Pulmonary artery endothelial cell (primary cell): ENCODE data around the gene CDYL2. TPM values are rescaled to one million over a fixed set of nuclear protein-coding genes. Genes with fewer than 3 reads are reported as not detected.

Experiments
- DNase-seq: peaks from one replicate; pipeline ENCODE4 v3.0.0-alpha.2; 2011; ENCODE audit warnings: low read depth, low spot score
- total RNA-seq: library from RNA; depleted of rRNA; stranded (reverse); fragments of >200 nt; gene quantifications from 2 replicates; pipeline ENCODE4 v1.2.3, GENCODE V29; 2014

CDYL2 gene
- total RNA-seq, 1 donor from 2014 or later = 32.3 TPM

DNA sequence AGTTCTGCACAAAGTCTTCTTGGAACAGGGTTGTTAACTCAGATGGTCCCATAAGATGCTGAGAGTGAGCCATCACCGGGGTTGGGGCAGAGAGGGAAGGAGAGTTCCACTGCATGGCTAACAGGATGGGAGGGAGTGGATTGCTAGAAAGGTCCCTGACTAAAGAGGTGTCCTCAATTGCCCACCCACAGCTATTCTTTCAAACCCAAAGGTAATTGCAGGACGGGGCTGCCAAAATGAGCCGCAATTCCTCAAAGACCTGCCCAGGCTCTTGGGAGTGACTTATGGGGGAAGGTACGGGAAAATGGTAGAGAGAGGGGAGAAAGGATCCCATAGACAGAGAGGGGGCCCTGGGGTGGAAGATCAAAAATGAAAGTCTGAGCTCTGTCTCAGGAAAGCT lies 203.2 kb downstream of the CDYL2 start:
- DNase-seq = no peak

DNA sequence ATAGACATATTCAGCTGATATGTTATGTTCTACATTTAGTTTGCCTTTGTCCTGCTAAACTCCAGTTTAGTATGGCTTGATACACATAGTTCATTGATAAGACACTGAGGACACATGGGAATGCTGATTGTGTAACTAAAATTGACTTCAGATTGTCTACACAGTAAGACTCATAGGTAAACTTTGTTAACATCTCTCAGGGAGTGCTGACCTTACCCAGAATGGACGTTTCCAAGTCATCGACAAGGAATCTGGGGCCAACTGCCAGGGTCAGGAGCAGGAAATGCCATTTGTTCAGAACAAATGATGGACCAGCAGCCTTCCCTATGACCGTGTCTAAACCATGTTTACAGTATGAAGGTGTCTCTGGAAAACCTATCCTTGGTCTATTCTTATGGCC lies 204.9 kb downstream of the CDYL2 start:
- no peak for DNase-seq

DNA sequence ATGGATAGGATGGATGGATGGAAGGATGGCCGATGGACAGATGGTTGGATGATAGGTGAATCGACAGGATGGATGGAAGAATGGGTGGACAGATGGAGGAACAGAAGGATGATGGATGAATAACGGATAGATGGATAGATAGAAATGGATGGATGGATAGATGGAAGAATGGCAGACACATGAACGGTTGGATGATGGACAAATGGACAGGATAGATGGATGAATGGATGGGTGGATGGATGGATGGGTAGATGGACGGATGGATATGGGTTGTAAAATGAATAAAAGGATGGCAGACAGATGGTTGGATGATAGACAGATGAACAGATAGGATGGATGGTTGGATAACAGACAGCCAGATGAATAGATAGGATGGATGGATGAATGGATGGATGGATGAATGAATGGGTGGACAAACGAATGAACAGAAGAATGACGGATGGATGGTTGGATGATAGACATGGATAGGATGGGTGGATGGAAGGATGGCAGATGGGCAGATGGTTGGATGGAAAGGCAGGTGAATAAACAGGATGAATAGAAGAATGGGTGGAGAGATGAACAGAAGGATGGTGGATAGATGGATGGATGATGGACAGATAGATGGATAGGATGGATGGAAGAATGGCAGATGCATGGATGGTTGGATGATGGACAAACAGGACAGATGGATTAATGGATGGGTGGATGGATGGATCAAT lies 207.7 kb downstream of the CDYL2 start:
- no peak for DNase-seq

DNA sequence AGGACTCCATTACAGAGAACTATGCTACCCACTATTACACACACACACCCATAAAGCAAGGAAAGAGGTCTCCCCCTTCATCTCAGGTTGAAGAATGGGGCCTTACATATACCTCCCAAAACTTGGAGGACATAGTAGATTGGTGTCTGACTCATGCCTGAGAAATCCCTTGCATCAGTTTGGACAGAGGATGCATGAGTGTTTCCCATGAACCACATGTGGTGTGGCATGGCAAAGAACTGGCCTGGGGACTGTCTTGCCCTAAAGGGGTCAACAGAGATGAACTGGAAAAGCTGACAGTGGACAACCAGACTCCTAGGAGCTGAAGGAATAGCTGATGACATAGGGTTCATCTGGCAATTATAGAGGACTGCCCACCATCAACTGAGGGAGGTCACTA lies 209.6 kb downstream of the CDYL2 start:
- DNase-seq = no peak

DNA sequence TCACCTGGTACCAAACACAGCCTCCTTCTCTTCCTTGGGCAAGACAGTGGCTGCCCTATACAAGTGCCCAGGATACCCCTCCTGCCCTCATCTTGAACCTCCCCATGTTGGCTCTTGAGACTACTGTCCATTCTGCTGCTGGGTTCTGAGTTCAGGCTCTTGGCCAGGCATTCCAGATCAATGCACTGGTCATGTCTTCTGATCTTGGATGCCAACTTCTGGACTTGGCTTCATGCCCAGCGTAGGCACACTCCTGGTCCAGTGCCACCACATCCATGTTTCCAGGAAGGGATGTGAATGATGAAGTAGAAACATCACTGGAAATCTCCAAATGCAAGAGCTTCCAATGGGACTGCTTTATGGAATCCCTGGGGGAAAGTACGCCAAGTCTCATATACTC lies 212.1 kb downstream of the CDYL2 start:
- DNase-seq = no peak

DNA sequence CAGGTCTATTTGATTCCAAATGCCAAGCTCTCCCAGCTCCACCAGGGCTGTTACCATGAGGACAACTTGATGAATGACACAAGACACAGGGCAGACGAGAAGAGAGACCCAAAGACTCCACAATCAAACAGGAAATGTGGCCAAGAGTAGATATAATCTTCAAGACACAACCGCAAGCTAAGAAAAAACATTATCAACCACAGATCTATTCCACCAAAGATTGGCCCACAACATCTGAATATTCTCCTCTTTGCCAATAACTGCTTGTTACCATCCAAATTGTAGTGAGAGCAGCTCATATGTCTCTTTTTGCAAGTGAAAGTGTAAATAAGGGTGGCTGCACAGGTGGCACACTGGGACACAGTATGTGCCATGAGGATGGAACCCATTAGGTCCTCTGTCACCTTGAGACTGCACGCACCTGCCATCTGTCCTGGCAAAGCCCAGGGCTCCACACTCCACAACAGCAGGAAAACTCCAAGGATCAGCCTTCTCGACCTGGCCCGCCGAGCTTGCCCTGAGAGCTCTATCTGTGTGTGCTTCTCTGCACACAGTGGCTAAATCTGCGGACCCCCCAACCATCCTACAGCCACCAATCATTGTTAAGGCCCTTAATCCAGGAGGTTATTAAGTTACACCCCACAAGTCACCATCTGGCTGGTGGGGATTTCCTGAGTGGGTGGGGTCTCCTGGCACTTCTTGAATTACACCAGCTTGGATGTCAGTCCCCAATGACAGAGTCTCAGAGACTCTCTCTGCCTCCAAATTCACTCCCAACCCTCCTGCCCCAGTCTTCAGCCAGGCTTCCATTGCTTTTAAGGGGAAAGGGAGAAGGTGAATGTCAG lies 213.1 kb downstream of the CDYL2 start:
- no peak for DNase-seq

DNA sequence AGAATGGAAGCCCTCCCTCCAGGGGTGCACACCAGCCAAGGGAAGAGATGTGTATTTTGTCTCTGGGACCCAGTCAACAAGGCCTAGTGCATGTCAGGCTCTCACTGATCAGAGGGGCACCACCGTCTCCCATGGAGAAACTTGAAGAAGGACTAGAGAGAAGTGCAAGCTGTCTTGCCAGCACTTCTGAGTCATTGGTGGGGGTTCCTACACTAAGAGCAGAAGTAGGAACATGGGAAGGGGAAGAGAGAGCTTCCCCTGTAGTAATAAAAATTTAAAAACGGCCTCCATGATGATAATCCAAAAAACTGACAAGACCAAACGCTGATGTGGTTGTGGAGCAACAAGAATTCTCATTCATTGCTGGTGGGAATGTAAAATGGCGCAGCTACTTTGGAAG lies 217.3 kb downstream of the CDYL2 start:
- no peak for DNase-seq

DNA sequence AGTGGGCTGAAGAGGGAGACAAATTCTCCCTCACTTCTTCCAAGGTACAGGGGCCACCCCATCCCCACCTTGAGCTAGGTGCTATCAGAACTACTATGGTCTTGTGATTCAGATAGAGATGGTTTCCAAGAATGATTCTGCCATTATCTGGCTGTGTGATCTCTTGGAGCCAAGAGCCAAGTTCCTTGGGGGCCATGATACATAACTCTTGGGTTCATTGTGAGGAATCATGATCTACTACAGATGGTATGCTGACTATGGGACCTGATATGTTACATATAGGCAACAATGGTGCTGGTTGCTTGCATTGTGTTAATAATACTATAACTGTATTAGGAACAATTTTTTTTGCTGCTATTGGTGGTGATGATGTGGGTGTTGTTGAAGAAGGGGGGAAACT lies 217.9 kb downstream of the CDYL2 start:
- no peak for DNase-seq

DNA sequence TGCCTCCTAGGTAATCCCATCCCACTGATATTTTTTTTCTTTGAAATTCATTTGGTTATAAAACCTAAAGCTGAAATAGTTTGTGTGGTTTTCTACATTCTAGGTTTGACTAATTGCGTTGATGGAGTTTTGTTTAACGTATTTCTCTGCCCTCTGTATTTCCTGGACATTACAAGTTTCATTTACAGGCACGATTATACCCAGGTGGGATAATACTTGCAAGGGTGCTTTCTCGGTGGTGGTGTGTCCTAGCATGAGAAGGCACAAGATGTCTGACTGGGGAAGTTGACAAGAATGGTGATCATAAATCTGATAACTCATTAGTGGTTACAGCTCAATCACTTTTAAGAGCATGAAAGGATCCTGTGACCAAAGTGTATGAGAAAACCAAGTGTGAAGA lies 218.6 kb downstream of the CDYL2 start:
- DNase-seq = no peak

DNA sequence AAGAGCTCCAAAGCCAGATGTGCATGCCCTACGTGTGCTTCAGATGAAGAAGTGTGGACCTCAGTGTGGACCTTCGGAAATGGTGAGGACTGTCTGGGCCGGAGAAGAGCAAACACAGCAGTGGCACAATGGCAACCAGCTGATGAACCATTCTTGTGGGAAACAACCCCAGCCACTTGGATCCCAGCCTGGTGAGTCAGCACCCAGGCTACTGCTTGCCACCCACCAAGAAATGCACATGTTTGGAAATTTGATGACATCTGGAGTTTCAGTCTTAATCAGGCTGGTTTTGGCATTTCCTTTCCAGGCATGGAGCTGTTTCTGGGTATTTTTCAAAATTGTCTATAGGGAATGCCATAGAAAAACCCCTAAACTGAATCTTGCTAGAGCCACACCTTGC lies 220.9 kb downstream of the CDYL2 start:
- no peak for DNase-seq

DNA sequence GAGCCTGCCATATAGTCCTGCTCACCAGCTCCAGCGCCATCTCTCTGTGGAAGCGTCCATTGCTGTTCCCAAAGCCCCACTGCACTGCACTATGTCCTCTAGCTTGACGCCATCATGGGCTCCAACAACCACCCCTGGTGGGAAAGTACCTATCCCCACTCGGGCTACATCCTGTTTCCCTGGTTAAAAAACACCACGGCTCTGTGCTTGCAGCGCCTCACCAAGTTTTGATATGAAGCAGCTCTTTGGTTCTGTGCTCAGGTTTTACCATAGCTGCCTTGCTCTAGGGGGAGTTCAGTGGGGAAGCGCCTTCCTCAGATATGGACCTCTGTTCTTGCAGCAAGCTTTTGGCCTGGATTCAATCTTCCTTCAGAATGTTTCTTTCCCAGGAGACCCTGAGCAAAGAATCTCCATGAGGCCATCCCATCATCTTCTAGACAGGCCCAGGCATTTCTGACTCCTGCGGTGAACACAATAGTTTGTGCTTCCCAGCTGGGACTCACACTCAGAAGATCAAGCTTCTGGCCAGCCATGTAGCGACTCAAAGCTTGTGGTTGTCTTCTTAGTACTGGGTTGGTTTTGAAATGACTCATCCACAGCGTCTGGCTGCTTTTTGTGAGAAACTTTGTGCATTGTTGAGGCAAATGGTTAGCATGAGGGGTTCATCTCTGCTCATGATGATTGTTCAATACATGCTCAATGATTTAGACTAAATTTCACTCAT lies 224.1 kb downstream of the CDYL2 start:
- no peak for DNase-seq

DNA sequence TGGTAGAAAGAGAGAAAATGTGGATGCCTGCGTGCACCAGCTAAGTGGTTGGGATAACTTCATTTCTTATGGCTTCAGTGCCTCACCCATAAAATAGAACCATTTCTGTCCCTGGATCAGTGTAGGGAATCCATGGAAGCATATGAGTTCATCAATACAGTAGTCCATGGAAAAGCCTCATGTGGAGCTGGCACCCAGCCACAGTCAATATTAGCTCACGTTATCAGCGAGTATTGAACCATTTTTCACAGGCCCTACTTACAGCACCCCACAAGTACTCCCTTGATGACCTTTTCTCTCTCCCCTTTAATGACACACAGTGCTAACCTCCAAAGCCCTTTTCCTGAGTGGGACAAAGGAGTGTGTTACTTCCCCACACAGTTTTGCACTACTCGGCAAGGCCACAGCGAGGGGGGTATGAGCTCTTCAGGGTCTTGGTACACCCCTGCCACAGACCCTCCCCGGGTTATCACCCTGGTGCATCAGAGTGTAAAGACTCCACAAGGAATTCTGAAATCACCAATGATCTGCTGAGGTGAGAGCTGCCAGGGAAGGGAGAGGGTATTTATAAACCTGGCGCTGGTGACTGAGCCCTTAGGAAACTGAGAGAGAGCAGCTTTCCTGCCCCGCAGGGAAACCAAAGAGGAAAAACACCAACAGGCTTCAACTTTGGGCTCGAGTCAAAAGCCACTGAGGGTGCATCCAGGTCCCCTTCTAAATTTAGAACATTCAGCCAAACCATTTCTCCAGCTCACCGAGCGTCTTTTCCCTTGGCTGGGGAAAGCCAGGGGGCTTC lies 226.7 kb downstream of the CDYL2 start:
- no peak for DNase-seq

DNA sequence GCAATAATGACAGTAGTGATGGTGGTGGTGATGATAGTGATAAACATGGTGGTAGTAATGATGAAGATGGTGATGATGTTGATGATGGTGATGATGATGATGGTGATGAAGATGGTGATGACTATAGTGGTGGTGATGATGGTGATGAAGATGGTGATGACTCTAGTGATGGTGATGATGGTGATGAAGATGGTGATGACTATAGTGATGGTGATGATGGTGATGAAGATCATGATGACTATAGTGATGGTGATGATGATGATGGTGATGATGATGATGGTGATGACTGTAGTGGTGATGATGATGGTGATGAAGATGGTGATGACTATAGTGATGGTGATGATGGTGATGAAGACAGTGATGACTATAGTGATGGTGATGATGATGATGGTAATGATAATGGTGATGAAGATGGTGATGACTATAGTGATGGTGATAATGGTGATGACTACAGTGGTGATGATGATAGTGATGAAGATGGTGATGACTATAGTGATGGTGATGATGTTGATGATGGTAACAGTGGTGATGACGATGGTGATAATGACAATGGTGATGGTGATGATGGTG lies 228.0 kb downstream of the CDYL2 start:
- no peak for DNase-seq

DNA sequence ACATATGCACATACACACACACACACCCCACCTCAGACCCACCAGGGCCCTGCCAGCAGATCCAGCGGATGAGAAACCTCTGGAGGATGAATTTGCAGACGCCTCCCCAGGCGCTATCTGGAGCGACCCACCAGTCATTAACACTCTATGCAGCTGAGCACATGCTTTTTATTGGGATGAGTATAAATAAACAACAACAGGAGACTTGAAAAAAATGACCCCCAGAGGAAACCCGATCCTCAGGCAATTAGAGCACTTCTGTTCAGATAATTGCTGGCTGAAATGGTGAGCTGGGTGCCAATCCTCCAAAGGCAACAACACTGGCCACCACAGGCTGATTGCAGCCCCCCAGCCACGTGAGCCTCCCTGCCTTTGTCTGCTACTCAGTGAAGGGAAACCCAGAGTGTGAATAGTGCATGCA lies 230.7 kb downstream of the CDYL2 start:
- DNase-seq = no peak

DNA sequence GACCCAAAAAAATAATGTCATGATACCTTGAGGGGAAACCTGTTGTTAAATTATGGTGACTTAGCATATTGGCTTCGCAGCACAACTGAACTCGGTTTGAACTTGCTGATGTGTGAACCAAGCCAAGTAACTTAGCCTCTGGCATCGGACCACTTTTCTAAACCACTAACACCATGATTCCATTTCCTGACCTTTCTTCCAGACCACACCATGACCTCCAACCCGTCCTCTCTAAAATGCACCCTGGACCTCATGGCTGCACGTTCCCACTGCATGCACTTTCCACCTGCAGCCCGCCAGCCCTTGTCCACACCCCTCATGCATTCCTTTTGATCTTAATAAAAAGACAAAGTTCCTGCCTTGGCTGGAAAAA lies 234.3 kb downstream of the CDYL2 start:
- no peak for DNase-seq

DNA sequence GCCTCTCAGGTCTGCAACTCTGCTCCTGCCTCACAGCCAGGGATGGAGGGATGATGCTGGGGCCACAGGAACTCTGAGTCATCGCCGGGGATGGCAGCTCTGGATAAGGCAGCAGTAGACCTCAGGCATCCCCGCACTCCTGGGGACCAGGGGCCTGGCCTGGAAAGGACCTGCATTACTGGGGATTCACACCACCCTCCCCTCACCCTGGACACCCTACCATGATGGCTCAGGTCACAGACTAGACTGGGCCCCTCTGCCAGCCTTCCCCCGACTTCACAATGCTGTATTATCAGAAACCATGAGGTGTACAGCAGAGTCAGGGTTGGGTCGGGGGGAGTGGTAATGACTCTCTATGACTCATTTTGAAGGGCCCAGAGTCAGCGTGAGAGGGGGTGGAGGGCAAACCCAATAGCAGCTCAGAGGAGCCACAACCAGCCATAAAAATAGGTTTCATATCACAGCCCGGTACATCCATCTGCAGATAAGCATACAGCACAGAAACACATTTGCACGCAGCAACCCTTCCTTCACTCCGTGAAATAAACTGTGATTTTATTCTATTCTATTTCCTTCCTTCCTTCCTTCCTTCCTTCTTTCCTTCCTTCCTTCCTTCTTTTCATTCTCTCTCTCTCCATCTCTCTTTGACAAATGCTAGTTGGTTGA lies 234.8 kb downstream of the CDYL2 start:
- DNase-seq = no peak

DNA sequence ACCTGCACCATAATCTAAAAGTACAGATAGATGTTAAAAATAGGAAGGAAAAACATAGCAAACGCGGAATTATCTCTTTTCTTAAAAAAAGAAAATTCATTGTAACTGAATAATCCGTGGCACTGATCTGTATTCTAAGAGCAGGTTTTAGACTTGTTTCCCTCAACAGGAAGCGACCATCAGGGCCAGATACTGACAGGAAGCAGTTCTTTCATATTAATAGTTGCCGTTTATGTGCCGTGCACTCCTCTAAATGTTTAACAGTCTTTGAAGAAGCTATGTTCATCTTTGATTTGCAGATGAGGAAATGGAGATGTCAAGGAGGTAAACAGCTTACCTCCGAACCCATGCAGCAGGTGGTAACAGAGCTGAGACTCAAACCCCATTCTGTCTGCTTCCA lies 240.0 kb downstream of the CDYL2 start:
- DNase-seq = no peak

DNA sequence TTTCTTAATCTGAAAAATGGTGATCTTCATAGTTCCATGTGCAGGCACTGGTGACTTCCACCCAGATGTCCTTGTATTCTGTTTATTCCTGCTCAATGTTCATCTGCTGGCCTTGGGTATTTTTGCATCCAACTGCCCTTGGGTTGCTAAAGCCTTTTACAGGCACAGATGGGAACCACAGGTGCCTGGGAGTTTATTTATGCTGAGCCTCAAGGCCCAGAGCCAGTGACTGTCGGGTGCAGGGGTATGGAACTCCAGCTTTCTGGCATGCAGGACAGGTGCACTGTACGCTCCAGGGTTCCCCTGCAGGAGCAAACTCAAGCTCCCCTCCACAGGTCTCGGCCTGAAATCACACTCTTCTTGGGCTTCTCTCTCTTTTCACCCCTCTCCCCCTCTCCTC lies 241.3 kb downstream of the CDYL2 start:
- no peak for DNase-seq

DNA sequence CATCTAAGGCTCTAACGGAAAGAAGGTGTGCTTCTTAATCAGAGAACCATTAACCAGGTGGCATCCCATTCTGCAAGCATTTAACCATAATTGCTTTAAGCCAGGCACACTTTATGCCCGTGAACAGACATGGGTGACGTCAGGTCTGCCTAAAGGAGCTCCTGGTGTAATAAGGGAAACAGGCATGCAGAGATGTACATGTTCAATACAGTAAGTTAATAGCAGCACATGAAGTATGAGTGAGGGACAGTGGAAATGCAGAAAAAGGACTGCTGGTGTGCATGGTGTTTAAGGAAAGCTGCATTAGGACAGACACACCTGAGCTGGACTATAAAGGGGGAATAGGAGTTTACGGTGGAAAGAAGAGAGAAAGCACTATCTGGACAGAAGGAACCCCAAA lies 245.0 kb downstream of the CDYL2 start:
- DNase-seq = no peak

DNA sequence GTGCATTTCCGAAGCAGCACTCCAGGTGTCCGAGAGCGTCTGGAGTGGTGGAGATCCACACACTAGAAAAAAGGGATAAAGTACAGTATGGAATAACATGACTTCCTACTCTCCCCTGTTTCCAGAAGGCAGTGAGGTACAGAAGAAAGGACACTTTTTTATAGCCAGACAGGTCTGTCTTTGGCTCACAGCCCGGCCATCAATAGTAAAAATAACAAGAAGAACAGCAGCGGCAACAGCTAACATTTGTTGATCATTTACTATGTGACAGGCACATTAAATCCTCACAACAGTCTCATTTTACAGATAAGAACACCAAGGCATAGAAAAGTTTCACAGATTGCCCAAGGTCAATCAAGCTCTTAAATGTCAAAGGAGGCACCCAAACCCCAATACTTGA lies 247.4 kb downstream of the CDYL2 start:
- DNase-seq = no peak

DNA sequence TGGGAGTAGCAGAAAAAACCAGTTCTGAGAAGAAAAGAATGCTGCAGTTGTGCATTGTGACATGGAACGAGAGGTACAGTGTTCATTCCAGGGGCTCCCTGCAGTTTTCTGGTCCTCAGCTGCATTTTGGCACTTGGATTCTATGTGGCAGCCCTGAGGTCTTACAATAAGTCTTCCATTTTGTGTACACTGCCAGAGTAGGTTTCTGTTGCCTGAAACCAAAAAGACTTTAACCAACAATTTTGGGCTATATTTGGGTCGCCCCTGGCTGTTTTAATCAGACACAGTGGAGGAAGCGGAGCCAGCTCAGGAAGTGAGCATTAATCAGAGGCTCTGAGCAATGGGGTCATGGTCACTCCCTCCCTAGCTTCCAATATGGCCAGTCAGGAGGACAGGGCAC lies 247.9 kb downstream of the CDYL2 start:
- DNase-seq = no peak
